NCI-H345 (cell line): ENCODE measurements around the gene APOBR.
A peak's percentile ranks its signal among the peaks of the same experiment; 100 is the strongest.
"Not testable (repeated sequence)": the region's sequence is repeated elsewhere in the genome, so short reads cannot be mapped to it uniquely, and the experiment has no call there.

Experiments used
- DNase-seq: peaks from one replicate; lab custom pipeline; 2025; lab: John Stamatoyannopoulos, UW

Gene APOBR

GRCh38 chr16:28526201-28527099 is 32.0 kb downstream of the APOBR start:
- no peak for DNase-seq

GRCh38 chr16:28527100-28527785 is 32.8 kb downstream of the APOBR start:
- not testable (repeated sequence) for DNase-seq

GRCh38 chr16:28527985-28528384 is 33.5 kb downstream of the APOBR start:
- no peak for DNase-seq

- no peak for DNase-seq
Observed at GRCh38 chr16:28528463-28528867, 34.0 kb downstream of the APOBR start.

- DNase-seq: no peak
Observed at GRCh38 chr16:28529124-28529523, 34.7 kb downstream of the APOBR start.

- no peak for DNase-seq
Observed at GRCh38 chr16:28531777-28532744, 37.6 kb downstream of the APOBR start.

GRCh38 chr16:28532940-28533647 is 38.7 kb downstream of the APOBR start:
- DNase-seq: no peak

GRCh38 chr16:28534542-28535373 is 40.3 kb downstream of the APOBR start:
- no peak for DNase-seq

GRCh38 chr16:28537076-28537475 is 42.6 kb downstream of the APOBR start:
- DNase-seq: peak; percentile 13

- no peak for DNase-seq
Observed at GRCh38 chr16:28537964-28538732, 43.7 kb downstream of the APOBR start.

GRCh38 chr16:28538733-28539596 is 44.5 kb downstream of the APOBR start, which contains the start of gene NUPR1:
TSS of gene NUPR1 (minus strand) at chr16:28538974. CDS start at chr16:28538907, 67 bp downstream.
- DNase-seq: no peak

GRCh38 chr16:28540346-28540745 is 45.9 kb downstream of the APOBR start:
- no peak for DNase-seq

- no peak for DNase-seq
Observed at GRCh38 chr16:28542646-28543045, 48.2 kb downstream of the APOBR start.

- no peak for DNase-seq
Observed at GRCh38 chr16:28543072-28543471, 48.6 kb downstream of the APOBR start.

GRCh38 chr16:28544998-28545397 is 50.6 kb downstream of the APOBR start:
- DNase-seq: no peak

- DNase-seq: not testable (repeated sequence)
Observed at GRCh38 chr16:28545964-28546363, 51.5 kb downstream of the APOBR start.

- DNase-seq: no peak
Observed at GRCh38 chr16:28546626-28547025, 52.2 kb downstream of the APOBR start.

- no peak for DNase-seq
Observed at GRCh38 chr16:28548306-28548802, 53.9 kb downstream of the APOBR start.
